Peyer's patch (tissue), 4 donors: Measurements from ENCODE around the gene SAE1. TPM values are rescaled to one million over a fixed set of nuclear protein-coding genes. Genes with fewer than 3 reads are reported as not detected.

Source experiments
- DNase-seq, 3 donors: peaks; one replicate each; pipeline ENCODE4 v3.0.0-alpha.2; 2017 to 2019
- H3K27ac ChIP-seq, 4 donors: fragments of 200-600 bp; sonication (generic); one replicate each; pipeline ENCODE4 v1.5.1; 2016 to 2019
- H3K27me3 ChIP-seq, 2 donors: fragments of 200-600 bp; sonication (generic); one replicate each; pipeline ENCODE4 v1.5.1; 2019
- H3K36me3 ChIP-seq, 3 donors: fragments of 200-600 bp; sonication (generic); one replicate each; pipeline ENCODE4 v1.5.1; 2016 to 2019
- H3K4me1 ChIP-seq, 4 donors: fragments of 200-600 bp; sonication (generic); one replicate each; pipeline ENCODE4 v1.5.1; 2016 to 2019
- H3K4me3 ChIP-seq, 4 donors: fragments of 200-600 bp; sonication (generic); 1 replicate in 3 of 4; 2 replicates in 1 of 4; pipeline ENCODE4 v1.5.1; 2016 to 2019; ENCODE audit warnings: mild to moderate bottlenecking in 1 of 4
- H3K9me3 ChIP-seq, 4 donors: fragments of 200-600 bp; sonication (generic); one replicate each; pipeline ENCODE4 v1.5.1; 2016 to 2019; ENCODE audit warnings: mild to moderate bottlenecking in 1 of 4
- CTCF ChIP-seq, 6 experiments: fragments of 450-650 bp in 4 of 6; fragments of 200-600 bp in 2 of 6; sonication (generic) in 1 of 6; IDR thresholded peaks; one replicate each; pipeline ENCODE4 v1.5.1; 2017 to 2019; ENCODE audit warnings: antibody characterized with exemption in 6 of 6, mild to moderate bottlenecking in 3 of 6, moderate library complexity in 1 of 6
- POLR2A ChIP-seq, 2 donors: fragments of 450-650 bp; IDR thresholded peaks; one replicate each; pipeline ENCODE4 v1.5.1; 2017; ENCODE audit warnings: antibody characterized with exemption in 2 of 2, mild to moderate bottlenecking in 2 of 2, moderate library complexity in 2 of 2
- total RNA-seq, 4 donors: library from RNA; depleted of rRNA; stranded (reverse); fragments of >200 nt; gene quantifications; one replicate each; pipeline ENCODE4 v1.1.0, GENCODE V29; 2016

SAE1 gene
- total RNA-seq, 4 donors from 2014 or later: 35.9 to 73.4 (median 40.3) TPM

GRCh38 chr19:47253467-47253881 lies 122.8 kb downstream of the SAE1 start:
- TF ChIP-seq POLR2A (IDR thresholded peaks at IDR 0.05) (no peak), CTCF (IDR thresholded peaks at IDR 0.05) (no peak)
- Histone ChIP-seq H3K27ac (no peak overlapping the region), H3K4me3 (no peak overlapping the region), H3K4me1 (peaks cover 0 to 14% (median 5%) of the 10 kb centered on the region in 4 donors), H3K9me3 (no peaks in the 10 kb centered on the region), H3K36me3 (peaks cover 0 to 3% (median 0%) of the 10 kb centered on the region in 3 donors), H3K27me3 (no peaks in the 10 kb centered on the region)
- DNase-seq: no peak

GRCh38 chr19:47253970-47254369 lies 123.3 kb downstream of the SAE1 start:
- Histone ChIP-seq H3K4me3 (no peak overlapping the region), H3K4me1 (peaks cover 0 to 19% (median 6%) of the 10 kb centered on the region in 4 donors), H3K36me3 (peaks cover 0 to 8% (median 0%) of the 10 kb centered on the region in 3 donors), H3K27me3 (no peaks in the 10 kb centered on the region), H3K27ac (no peak overlapping the region), H3K9me3 (no peaks in the 10 kb centered on the region)
- no peak for DNase-seq
- TF ChIP-seq CTCF (IDR thresholded peaks at IDR 0.05) (no peak), POLR2A (IDR thresholded peaks at IDR 0.05) (no peak)

- Histone ChIP-seq H3K4me3 (peak within 1 kb of the TSS; percentile 44 to 70 (median 52)), H3K27ac (peak within 1 kb of the TSS; percentile 79 to 95 (median 92)), H3K4me1 (peaks cover 0 to 25% (median 6%) of the 10 kb centered on the region in 4 donors), H3K27me3 (no peaks in the 10 kb centered on the region), H3K9me3 (no peaks in the 10 kb centered on the region), H3K36me3 (peaks cover 0 to 29% (median 0%) of the 10 kb centered on the region in 3 donors)
- TF ChIP-seq POLR2A (IDR thresholded peaks at IDR 0.05) (peak; percentile 85 to 94), CTCF (IDR thresholded peaks at IDR 0.05) (no peak)
- DNase-seq: peak; percentile 93 to 98 (median 96)
Observed at GRCh38 chr19:47255879-47256692, 125.5 kb downstream of the SAE1 start, which contains the start of gene CCDC9. CCDC9 (plus strand) TSS chr19:47256525; CDS start chr19:47258401, 1,876 bp downstream.

- Histone ChIP-seq H3K27me3 (no peaks in the 10 kb centered on the region), H3K4me1 (peaks cover 0 to 25% (median 6%) of the 10 kb centered on the region in 4 donors), H3K4me3 (peak overlapping the region; percentile 44 to 70 (median 52)), H3K9me3 (no peaks in the 10 kb centered on the region), H3K27ac (peak overlapping the region; percentile 79 to 95 (median 92)), H3K36me3 (peaks cover 0 to 35% (median 0%) of the 10 kb centered on the region in 3 donors)
- TF ChIP-seq POLR2A (IDR thresholded peaks at IDR 0.05) (no peak), CTCF (IDR thresholded peaks at IDR 0.05) (no peak)
- peak; percentile 100 for DNase-seq
Observed at GRCh38 chr19:47256693-47257410, 126.2 kb downstream of the SAE1 start.

GRCh38 chr19:47257411-47258169 lies 127.0 kb downstream of the SAE1 start:
- Histone ChIP-seq H3K27ac (peak overlapping the region; percentile 79 to 95 (median 92)), H3K4me3 (peak overlapping the region; percentile 44 to 70 (median 52)), H3K27me3 (no peaks in the 10 kb centered on the region), H3K4me1 (peaks cover 0 to 25% (median 6%) of the 10 kb centered on the region in 4 donors), H3K9me3 (no peaks in the 10 kb centered on the region), H3K36me3 (peaks cover 0 to 43% (median 0%) of the 10 kb centered on the region in 3 donors)
- peak; percentile 40 to 52 for TF ChIP-seq POLR2A (IDR thresholded peaks at IDR 0.05)
- TF ChIP-seq CTCF (IDR thresholded peaks at IDR 0.05): no peak
- DNase-seq: no peak
